ENCODE data around the gene RHBDL3. TPM values are rescaled to one million over a fixed set of nuclear protein-coding genes. Genes with fewer than 3 reads are reported as not detected.

The RHBDL3 gene
- total RNA-seq, 1 experiment from 2014 or later, result 13.2 TPM

DNA sequence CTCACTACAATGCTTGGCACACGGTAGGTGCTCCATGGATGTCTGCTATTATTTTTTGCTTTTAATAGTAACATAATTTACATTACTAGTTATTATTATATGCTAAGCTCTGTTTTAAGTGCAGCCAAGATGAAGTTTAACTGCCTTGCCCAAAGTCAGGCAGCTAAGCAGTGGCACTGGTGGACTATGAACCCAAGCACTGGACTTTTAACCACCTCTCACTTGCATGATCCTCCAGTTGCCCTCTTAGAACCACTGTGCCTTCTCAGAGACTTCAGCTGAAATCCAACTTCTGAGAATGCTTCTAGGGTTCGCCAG, 82.8 kb downstream of the RHBDL3 start (continued):
- TF ChIP-seq, protein P1, sequence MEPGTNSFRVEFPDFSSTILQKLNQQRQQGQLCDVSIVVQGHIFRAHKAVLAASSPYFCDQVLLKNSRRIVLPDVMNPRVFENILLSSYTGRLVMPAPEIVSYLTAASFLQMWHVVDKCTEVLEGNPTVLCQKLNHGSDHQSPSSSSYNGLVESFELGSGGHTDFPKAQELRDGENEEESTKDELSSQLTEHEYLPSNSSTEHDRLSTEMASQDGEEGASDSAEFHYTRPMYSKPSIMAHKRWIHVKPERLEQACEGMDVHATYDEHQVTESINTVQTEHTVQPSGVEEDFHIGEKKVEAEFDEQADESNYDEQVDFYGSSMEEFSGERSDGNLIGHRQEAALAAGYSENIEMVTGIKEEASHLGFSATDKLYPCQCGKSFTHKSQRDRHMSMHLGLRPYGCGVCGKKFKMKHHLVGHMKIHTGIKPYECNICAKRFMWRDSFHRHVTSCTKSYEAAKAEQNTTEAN (CRISPR knock-in tag; IDR thresholded peaks at IDR 0.05), result no peak
- TF ChIP-seq NFYB (CRISPR knock-in tag; conservative IDR thresholded peaks at IDR 0.05; ENCODE audit: low read depth), result no peak
- TF ChIP-seq ZNF263 (CRISPR knock-in tag; IDR thresholded peaks at IDR 0.05; ENCODE audit: low read depth), result no peak
- TF ChIP-seq CREB1 (CRISPR knock-in tag; IDR thresholded peaks at IDR 0.05), result no peak
- TF ChIP-seq NR3C1 (CRISPR knock-in tag; conservative IDR thresholded peaks at IDR 0.05; ENCODE audit: low read depth), result no peak
- no peak for TF ChIP-seq SP1 (CRISPR knock-in tag; conservative IDR thresholded peaks at IDR 0.05)
- TF ChIP-seq CBFB (CRISPR knock-in tag; IDR thresholded peaks at IDR 0.05; ENCODE audit: low read depth), result no peak
- TF ChIP-seq, protein P2, sequence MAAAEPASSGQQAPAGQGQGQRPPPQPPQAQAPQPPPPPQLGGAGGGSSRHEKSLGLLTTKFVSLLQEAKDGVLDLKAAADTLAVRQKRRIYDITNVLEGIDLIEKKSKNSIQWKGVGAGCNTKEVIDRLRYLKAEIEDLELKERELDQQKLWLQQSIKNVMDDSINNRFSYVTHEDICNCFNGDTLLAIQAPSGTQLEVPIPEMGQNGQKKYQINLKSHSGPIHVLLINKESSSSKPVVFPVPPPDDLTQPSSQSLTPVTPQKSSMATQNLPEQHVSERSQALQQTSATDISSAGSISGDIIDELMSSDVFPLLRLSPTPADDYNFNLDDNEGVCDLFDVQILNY (CRISPR knock-in tag; IDR thresholded peaks at IDR 0.05), result no peak

- H3K9me3 Mint-ChIP-seq, result no peaks in the 10 kb centered on the region
- DNase-seq (ENCODE audit: low spot score) (no peak), ATAC-seq (peak; percentile 14; the same call in 1 of the 2 replicates)
- H3K36me3 Mint-ChIP-seq, result peaks cover 39% of the 10 kb centered on the region
- TF ChIP-seq ZNF396 (CRISPR knock-in tag; IDR thresholded peaks at IDR 0.05; ENCODE audit: borderline replicate concordance) (no peak), SOX15 (CRISPR knock-in tag; IDR thresholded peaks at IDR 0.05) (no peak), KAT7 (CRISPR knock-in tag; IDR thresholded peaks at IDR 0.05; ENCODE audit: borderline replicate concordance) (no peak), ZNF425 (CRISPR knock-in tag; conservative IDR thresholded peaks at IDR 0.05) (no peak), FOXK1 (CRISPR knock-in tag; IDR thresholded peaks at IDR 0.05) (no peak), MXD4 (CRISPR knock-in tag; IDR thresholded peaks at IDR 0.05; ENCODE audit: borderline replicate concordance) (no peak)
- TF ChIP-seq, protein P3, sequence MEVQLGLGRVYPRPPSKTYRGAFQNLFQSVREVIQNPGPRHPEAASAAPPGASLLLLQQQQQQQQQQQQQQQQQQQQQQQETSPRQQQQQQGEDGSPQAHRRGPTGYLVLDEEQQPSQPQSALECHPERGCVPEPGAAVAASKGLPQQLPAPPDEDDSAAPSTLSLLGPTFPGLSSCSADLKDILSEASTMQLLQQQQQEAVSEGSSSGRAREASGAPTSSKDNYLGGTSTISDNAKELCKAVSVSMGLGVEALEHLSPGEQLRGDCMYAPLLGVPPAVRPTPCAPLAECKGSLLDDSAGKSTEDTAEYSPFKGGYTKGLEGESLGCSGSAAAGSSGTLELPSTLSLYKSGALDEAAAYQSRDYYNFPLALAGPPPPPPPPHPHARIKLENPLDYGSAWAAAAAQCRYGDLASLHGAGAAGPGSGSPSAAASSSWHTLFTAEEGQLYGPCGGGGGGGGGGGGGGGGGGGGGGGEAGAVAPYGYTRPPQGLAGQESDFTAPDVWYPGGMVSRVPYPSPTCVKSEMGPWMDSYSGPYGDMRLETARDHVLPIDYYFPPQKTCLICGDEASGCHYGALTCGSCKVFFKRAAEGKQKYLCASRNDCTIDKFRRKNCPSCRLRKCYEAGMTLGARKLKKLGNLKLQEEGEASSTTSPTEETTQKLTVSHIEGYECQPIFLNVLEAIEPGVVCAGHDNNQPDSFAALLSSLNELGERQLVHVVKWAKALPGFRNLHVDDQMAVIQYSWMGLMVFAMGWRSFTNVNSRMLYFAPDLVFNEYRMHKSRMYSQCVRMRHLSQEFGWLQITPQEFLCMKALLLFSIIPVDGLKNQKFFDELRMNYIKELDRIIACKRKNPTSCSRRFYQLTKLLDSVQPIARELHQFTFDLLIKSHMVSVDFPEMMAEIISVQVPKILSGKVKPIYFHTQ (CRISPR knock-in tag; IDR thresholded peaks at IDR 0.05), result no peak
- TF ChIP-seq, protein P4, sequence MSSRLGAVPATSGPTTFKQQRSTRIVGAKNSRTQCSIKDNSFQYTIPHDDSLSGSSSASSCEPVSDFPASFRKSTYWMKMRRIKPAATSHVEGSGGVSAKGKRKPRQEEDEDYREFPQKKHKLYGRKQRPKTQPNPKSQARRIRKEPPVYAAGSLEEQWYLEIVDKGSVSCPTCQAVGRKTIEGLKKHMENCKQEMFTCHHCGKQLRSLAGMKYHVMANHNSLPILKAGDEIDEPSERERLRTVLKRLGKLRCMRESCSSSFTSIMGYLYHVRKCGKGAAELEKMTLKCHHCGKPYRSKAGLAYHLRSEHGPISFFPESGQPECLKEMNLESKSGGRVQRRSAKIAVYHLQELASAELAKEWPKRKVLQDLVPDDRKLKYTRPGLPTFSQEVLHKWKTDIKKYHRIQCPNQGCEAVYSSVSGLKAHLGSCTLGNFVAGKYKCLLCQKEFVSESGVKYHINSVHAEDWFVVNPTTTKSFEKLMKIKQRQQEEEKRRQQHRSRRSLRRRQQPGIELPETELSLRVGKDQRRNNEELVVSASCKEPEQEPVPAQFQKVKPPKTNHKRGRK (CRISPR knock-in tag; IDR thresholded peaks at IDR 0.05; ENCODE audit: borderline replicate concordance), result no peak
- no peaks in the 10 kb centered on the region for H3K27me3 Mint-ChIP-seq (ENCODE audit: low read depth)
- ChIA-PET POLR2A (no interaction called here), CTCF (interaction anchor here (1.4 kb wide), 1 partner anchor 96 kb away, joined by 7 read pairs; no protein-coding TSS in a partner anchor)
- H3K4me1 Mint-ChIP-seq, result peaks cover 28% of the 10 kb centered on the region
- H3K27ac Mint-ChIP-seq, result peak overlapping the region; percentile 100
- peak overlapping the region; percentile 99 for H3K4me3 Mint-ChIP-seq
Measured at GRCh38 chr17:32349503-32349853, 83.8 kb downstream of the RHBDL3 start.
